Mesodermal cell (in vitro differentiated cells): Measurements from ENCODE around the gene WDR54.
A peak's percentile ranks its signal among the peaks of the same experiment; 100 is the strongest.
"Not testable (repeated sequence)": the region's sequence is repeated elsewhere in the genome, so short reads cannot be mapped to it uniquely, and the experiment has no call there.

Experiments
- H3K27ac ChIP-seq: 2 replicates; pipeline ENCODE4 v1.7.0; 2013; ENCODE audit warnings: mild to moderate bottlenecking, low read depth, low read length, moderate library complexity; ENCODE audit not compliant: severe bottlenecking
- H3K36me3 ChIP-seq: 2 replicates; pipeline ENCODE4 v1.7.1; 2013; ENCODE audit warnings: mild to moderate bottlenecking, low read length, moderate library complexity; ENCODE audit not compliant: control insufficient read depth, insufficient read depth
- H3K4me1 ChIP-seq: one replicate; pipeline ENCODE4 v1.7.1; 2013; ENCODE audit warnings: mild to moderate bottlenecking, low read length; ENCODE audit not compliant: insufficient read depth, control insufficient read depth, poor library complexity, severe bottlenecking
- H3K4me3 ChIP-seq: 2 replicates; pipeline ENCODE4 v1.7.0; 2013; ENCODE audit warnings: low read length, control low read depth, mild to moderate bottlenecking; ENCODE audit not compliant: insufficient read depth, poor library complexity, severe bottlenecking; ENCODE audit errors: extremely low read depth
- H3K9me3 ChIP-seq: 2 replicates; pipeline ENCODE4 v1.7.1; 2013; ENCODE audit warnings: mild to moderate bottlenecking, low read length, moderate library complexity; ENCODE audit not compliant: control insufficient read depth
- WGBS, 2 experiments: methylation state at CpG; one replicate each; pipeline ENCODE4 v1.1.5; 2013; ENCODE audit warnings: missing lambda C conversion rate in 2 of 2; ENCODE audit not compliant: insufficient coverage in 2 of 2; 5-methylcytosine and 5-hydroxymethylcytosine counted together

WDR54 gene

GRCh38 chr2:74419345-74419744 lies 2.2 kb upstream of the WDR54 start:
- no peaks in the 10 kb centered on the region for H3K9me3 ChIP-seq
- WGBS, 2 experiments = no CpG with 5 or more reads among the region's 1 CpG
- H3K27ac ChIP-seq = no peak overlapping the region
- no peaks in the 10 kb centered on the region for H3K36me3 ChIP-seq
- H3K4me1 ChIP-seq = peaks cover 2% of the 10 kb centered on the region
- no peak overlapping the region for H3K4me3 ChIP-seq

- Histone ChIP-seq H3K9me3 (no peaks in the 10 kb centered on the region), H3K27ac (no peak overlapping the region), H3K4me1 (peaks cover 8% of the 10 kb centered on the region), H3K36me3 (peaks cover 3% of the 10 kb centered on the region), H3K4me3 (no peak overlapping the region)
- WGBS, 2 experiments = 100% methylated on average over 1 of the region's 2 CpGs; no CpG with 5 or more reads in 1 of the 2 experiments
Measured at GRCh38 chr2:74420006-74420405, 1.5 kb upstream of the WDR54 start.

GRCh38 chr2:74420443-74421103 lies 957 bp upstream of the WDR54 start:
- H3K27ac ChIP-seq = not testable (repeated sequence)
- WGBS, 2 experiments = 91 to 94% methylated on average over 12 to 14 of the region's 19 CpGs
- peaks cover 10% of the 10 kb centered on the region for H3K4me1 ChIP-seq

DNA sequence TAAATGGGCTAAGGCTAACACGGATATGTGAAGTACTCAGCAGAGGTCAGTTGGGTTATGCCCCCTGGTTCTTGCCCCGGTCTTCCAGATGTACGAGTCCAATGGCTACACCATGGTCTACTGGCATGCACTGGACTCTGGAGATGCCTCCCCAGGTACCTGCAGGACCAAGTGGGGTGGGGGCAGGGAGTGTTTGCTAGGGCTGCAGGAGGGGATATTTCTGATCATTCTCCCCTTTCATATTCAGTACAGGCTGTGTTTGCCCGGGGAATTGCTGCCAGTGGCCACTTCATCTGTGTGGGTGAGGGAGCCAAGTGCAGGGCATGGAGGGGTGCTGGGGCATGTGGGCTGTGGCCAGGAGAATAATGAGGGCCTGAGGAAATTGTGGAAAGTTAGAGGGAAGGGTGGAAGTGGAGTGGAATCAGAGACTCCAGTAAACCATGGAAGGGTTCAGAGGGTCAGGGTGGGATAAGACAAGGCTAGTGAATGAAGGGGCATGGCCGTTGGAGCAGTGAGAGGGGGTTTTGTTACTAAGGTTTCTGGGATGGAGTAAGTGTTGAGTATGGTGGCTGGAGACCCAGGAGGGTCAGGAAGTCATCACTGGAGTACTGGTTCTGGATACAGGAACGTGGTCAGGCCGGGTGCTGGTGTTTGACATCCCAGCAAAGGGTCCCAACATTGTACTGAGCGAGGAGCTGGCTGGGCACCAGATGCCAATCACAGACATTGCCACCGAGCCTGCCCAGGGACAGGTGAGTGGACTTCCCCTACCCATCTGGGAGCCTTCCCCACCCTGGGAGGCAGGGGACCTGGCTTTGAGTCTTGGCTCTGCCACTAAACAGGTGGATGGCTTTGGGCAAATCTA lies 1.9 kb downstream of the WDR54 start:
- Histone ChIP-seq H3K36me3 (peaks cover 35% of the 10 kb centered on the region), H3K9me3 (no peaks in the 10 kb centered on the region), H3K27ac (no peak overlapping the region), H3K4me3 (no peak overlapping the region), H3K4me1 (peaks cover 18% of the 10 kb centered on the region)
- 90 to 96% methylated on average over 7 to 8 of the region's 9 CpGs for WGBS, 2 experiments

More at GRCh38 chr2:74420443-74421103, 957 bp upstream of the WDR54 start:
- H3K4me3 ChIP-seq = peak overlapping the region; percentile 82
- not testable (repeated sequence) for H3K9me3 ChIP-seq, H3K36me3 ChIP-seq

DNA sequence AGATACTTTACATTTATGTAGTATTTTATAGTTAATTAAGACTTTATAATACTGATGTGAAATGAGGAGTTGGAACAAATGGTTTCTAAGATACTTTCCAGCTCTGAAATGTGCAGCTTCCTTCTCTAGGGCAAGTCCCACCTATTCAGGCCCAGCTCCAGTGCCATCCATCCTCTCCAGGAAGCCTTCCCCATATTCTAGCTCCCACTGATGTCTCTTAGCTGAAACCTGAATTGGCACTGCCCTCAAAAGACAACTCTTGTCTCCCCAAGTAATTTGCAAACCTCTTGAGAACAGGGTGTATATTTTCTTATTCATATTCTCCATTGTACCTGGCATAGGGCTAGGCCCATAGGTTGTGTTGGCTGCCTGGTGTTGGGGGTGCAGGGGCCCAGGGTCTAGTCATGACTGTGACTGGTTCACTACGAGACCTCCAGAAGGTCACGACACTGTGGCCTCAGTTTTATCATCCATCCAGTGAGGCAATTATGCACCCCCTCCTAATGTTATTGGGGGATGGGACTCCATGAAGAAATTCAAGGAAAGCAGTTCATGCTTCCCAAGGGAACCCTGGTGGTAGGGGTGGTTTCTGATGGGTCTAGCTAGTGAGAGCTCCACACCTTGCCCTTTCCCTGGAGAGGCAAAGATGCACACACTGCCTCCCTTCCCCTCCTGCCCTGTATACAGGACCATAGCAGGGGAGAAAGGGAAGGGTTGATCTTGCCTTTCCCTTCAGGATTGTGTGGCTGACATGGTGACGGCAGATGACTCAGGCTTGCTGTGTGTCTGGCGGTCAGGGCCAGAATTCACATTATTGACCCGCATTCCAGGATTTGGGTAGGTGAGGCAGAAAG lies 2.8 kb downstream of the WDR54 start:
- peak overlapping the region; percentile 36 for H3K27ac ChIP-seq
- peaks cover 44% of the 10 kb centered on the region for H3K36me3 ChIP-seq
- 89 to 96% methylated on average over 3 of the region's 5 CpGs for WGBS, 2 experiments
- no peak overlapping the region for H3K4me3 ChIP-seq
- no peaks in the 10 kb centered on the region for H3K9me3 ChIP-seq
- peaks cover 18% of the 10 kb centered on the region for H3K4me1 ChIP-seq

DNA sequence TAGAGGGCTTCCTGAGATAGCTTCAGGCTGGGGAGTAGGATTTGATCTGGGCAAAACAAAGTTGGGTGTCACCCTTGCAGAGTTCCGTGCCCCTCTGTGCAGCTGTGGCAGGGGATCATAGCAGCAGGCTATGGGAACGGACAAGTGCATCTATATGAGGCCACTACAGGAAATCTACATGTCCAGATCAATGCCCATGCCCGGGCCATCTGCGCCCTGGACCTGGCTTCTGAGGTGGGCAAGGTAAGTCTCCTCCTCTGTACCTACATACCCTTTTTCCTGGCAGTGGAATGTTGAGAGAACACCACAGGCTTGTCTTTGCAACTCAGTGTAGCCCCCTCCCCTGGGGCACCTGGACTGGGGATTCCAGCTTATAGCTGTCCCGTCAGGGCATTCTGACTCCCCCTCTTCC lies 3.5 kb downstream of the WDR54 start:
- Histone ChIP-seq H3K4me1 (peaks cover 18% of the 10 kb centered on the region), H3K36me3 (peaks cover 51% of the 10 kb centered on the region), H3K27ac (no peak overlapping the region), H3K9me3 (no peaks in the 10 kb centered on the region), H3K4me3 (no peak overlapping the region)
- WGBS, 2 experiments = 95 to 96% methylated on average over 4 of the region's 5 CpGs

DNA sequence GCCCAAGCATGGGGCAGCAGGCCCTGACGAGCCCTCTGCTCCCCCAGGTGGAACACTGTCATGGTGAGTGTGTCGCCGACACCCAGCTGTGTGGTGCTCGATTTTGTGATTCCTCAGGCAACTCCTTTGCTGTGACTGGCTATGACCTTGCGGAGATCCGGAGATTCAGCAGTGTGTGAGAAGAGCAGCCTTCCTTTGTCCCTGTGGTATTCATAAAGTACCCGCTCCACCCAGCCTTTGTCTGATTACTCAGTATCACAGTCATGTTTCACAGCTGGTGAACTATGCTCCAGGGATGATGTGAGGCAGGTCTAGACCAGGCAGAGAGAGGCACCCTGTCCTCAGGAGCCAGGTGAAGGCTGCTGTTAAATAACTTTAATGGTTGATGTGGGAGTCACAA lies 4.0 kb downstream of the WDR54 start:
- H3K36me3 ChIP-seq = peaks cover 56% of the 10 kb centered on the region
- WGBS, 2 experiments = 96 to 98% methylated on average over 6 to 7 of the region's 7 CpGs
- H3K4me3 ChIP-seq = no peak overlapping the region
- peaks cover 18% of the 10 kb centered on the region for H3K4me1 ChIP-seq
- H3K9me3 ChIP-seq = no peaks in the 10 kb centered on the region
- peak overlapping the region; percentile 0 for H3K27ac ChIP-seq

DNA sequence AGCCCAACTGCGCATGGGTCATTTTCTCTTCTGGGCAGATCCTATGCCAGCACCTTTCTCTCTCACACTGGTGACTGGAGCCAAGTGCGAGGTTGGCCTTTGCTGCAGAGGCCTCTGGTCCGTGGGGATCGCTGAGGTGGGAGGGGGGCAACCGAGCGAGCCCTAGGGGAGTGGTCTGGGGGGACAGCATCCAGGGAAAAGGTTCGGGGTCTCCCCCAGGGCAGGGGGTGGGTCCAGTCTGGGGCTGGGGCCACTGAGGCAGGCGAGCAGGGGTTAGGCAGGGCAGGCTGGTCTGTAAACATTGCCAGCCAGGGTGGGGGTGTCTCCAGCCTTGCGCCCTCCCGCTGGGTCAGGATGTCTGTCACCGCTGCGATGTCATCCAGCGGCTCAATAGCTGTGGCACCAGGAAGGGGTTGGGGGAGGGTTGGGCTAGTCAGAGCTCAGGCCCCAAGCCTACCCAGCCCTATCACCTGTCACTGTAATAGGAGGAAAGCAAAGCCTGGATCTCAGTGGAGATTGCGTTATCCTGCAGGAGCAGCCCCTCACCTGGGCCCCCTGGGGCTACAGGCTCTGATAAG lies 4.7 kb downstream of the WDR54 start:
- no peak overlapping the region for H3K4me3 ChIP-seq
- H3K4me1 ChIP-seq = peaks cover 18% of the 10 kb centered on the region
- H3K36me3 ChIP-seq = peaks cover 63% of the 10 kb centered on the region
- WGBS, 2 experiments = 80 to 87% methylated on average over 7 to 10 of the region's 14 CpGs
- no peaks in the 10 kb centered on the region for H3K9me3 ChIP-seq
- H3K27ac ChIP-seq = no peak overlapping the region

GRCh38 chr2:74427551-74427950 lies 6.0 kb downstream of the WDR54 start:
- H3K36me3 ChIP-seq = peaks cover 76% of the 10 kb centered on the region
- H3K4me1 ChIP-seq = peaks cover 16% of the 10 kb centered on the region
- no peak overlapping the region for H3K4me3 ChIP-seq
- H3K27ac ChIP-seq = no peak overlapping the region
- WGBS, 2 experiments = 94 to 100% methylated on average over 3 of the region's 3 CpGs
- H3K9me3 ChIP-seq = no peaks in the 10 kb centered on the region

GRCh38 chr2:74428675-74429074 lies 7.1 kb downstream of the WDR54 start:
- Histone ChIP-seq H3K36me3 (peaks cover 84% of the 10 kb centered on the region), H3K4me3 (no peak overlapping the region), H3K4me1 (peaks cover 16% of the 10 kb centered on the region), H3K27ac (no peak overlapping the region), H3K9me3 (no peaks in the 10 kb centered on the region)
- WGBS, 2 experiments = 94% methylated on average over 3 of the region's 5 CpGs
